ENCODE data around the gene PFKFB4.

DNA sequence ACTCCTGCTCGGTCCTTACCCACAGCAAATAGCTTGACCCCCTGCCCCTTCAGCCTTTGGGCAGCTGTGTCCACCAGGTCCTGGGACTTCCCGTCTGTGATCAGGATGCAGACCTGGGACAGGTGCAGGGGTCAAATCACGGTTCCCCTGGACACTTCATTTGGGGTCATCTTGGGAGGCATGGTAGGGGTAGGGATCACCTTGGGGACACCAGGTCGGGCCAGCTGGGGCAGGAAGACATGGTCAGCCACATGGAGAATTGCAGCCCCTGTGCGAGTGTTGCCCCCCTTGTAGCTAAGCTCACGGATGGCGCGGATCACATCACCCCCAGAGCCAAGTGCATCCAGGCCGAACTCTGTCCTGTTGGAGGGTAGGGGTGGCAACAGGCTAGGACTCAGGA lies 36.7 kb upstream of the PFKFB4 start:
- no peak for TF ChIP-seq POLR2AphosphoS5 (IDR thresholded peaks at IDR 0.05; ENCODE audit: low read depth)
- no peak for TF ChIP-seq CTCF (IDR thresholded peaks at IDR 0.05; ENCODE audit: insufficient read depth, low read length)
